ENCODE data around the gene LSP1. TPM values are rescaled to one million over a fixed set of nuclear protein-coding genes. Genes with fewer than 3 reads are reported as not detected.
"Not testable (repeated sequence)": the region's sequence is repeated elsewhere in the genome, so short reads cannot be mapped to it uniquely, and the experiment has no call there.

The LSP1 gene
- total RNA-seq, 1 donor from 2014 or later = not detected

DNA sequence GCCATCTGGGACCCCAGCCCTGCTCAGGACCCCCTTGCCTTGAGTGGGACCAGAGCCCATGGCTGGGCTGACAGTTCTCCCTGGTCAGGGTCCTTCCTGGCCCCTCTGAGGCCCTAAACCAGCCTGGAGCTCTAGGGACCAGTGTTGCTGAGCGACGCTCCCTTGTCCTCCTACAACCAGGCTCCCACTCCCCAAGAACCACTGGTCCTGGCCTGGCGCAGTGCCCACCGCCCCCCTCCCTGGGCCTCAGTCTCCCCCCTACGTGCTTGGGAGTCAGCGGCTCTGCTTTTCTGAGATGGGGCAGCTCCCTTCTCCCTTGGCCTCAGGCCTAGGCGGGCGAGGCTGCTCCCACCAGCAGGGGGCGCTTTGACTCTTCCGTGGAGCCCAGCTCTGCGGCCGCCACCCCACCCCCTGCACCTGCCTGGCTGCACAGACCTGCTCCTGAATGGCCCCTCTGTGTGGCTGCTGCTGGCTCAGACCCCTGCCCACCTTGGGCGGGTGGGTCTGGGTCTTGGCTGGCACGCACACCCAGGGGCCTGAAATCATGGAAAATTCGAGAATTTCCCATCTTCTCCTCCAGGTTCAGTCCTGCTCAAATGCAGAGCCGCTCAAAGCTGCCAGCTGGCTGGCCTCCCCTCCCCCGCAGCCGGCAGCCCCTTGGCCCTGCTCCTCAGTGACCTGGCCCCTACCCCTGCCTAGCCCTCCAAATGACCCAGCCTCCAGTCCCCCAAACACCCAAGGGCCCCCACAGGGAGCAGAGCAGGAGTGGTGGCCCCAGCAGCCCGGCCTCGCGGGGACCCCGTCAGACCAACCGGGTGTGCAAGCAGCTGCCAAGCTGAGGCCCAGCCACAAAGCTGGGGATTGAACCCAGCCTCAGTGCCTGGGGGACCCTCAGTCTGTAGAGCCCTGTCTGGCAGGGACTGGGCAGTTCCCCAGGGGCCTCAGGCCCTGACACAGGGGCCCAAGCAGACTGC, 29.7 kb downstream of the LSP1 start:
- no peak overlapping the region for H3K27ac Mint-ChIP-seq
- peaks cover 3% of the 10 kb centered on the region for H3K27me3 Mint-ChIP-seq
- H3K4me1 Mint-ChIP-seq (ENCODE audit: low read depth) = peaks cover 2% of the 10 kb centered on the region
- TF ChIP-seq, protein P1, sequence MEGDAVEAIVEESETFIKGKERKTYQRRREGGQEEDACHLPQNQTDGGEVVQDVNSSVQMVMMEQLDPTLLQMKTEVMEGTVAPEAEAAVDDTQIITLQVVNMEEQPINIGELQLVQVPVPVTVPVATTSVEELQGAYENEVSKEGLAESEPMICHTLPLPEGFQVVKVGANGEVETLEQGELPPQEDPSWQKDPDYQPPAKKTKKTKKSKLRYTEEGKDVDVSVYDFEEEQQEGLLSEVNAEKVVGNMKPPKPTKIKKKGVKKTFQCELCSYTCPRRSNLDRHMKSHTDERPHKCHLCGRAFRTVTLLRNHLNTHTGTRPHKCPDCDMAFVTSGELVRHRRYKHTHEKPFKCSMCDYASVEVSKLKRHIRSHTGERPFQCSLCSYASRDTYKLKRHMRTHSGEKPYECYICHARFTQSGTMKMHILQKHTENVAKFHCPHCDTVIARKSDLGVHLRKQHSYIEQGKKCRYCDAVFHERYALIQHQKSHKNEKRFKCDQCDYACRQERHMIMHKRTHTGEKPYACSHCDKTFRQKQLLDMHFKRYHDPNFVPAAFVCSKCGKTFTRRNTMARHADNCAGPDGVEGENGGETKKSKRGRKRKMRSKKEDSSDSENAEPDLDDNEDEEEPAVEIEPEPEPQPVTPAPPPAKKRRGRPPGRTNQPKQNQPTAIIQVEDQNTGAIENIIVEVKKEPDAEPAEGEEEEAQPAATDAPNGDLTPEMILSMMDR (IDR thresholded peaks at IDR 0.05; ENCODE audit: unreplicated experiment) = peak; percentile 96
- no peaks in the 10 kb centered on the region for H3K9me3 Mint-ChIP-seq (ENCODE audit: low read depth)
- DNase-seq (ENCODE audit: low spot score, unreplicated experiment) = peak; percentile 78
- no peaks in the 10 kb centered on the region for H3K36me3 Mint-ChIP-seq (ENCODE audit: insufficient read depth)
- H3K4me3 Mint-ChIP-seq (ENCODE audit: low read depth) = no peak overlapping the region

DNA sequence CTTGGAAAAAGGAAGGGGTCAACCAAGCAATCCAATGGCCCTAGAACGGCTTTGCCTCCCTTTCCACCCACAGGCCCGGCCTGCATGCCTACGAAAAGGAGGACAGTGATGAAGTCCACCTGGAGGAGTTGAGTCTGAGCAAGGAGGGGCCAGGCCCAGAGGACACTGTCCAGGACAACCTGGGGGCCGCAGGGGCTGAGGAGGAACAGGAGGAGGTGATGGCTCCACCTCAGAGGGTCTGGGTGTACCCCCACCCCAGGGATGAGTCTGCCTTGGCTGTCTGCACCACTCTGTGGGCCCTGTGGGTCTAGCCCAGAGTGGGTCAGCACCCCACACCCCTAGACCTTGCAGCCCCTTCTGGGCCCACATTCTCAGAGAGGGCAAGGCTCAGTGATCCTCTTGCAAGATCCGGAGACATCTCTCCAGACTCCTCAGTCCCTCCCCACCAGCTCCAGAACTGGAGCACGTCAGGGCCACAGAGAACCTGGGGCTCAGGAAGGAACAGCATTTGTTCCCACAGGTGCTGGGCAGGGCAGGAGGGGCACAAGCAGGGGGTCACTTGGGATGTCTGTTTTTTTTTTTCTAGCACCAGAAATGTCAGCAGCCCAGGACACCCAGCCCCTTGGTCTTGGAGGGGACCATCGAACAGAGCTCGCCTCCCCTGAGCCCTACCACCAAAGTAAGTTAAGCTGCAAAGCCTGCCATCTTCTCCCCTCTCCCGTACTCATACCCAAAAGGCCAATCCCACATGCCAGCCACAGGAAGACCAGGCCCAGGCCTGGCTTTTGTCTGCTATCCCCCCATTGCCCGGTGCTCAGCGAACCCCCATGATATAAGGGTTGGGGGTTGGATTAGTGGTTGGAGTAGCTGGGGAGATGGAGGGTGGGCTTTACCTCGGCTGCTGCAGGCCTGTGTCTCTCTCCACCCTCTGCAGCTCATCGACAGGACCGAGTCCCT, 30.7 kb downstream of the LSP1 start:
- H3K36me3 Mint-ChIP-seq (ENCODE audit: insufficient read depth) = no peaks in the 10 kb centered on the region
- H3K27me3 Mint-ChIP-seq = peaks cover 9% of the 10 kb centered on the region
- no peak overlapping the region for H3K4me3 Mint-ChIP-seq (ENCODE audit: low read depth)
- H3K4me1 Mint-ChIP-seq (ENCODE audit: low read depth) = peaks cover 2% of the 10 kb centered on the region
- TF ChIP-seq, protein P1 (IDR thresholded peaks at IDR 0.05; ENCODE audit: unreplicated experiment) = no peak
- H3K27ac Mint-ChIP-seq = no peak overlapping the region
- no peaks in the 10 kb centered on the region for H3K9me3 Mint-ChIP-seq (ENCODE audit: low read depth)
- no peak for DNase-seq (ENCODE audit: low spot score, unreplicated experiment)

DNA sequence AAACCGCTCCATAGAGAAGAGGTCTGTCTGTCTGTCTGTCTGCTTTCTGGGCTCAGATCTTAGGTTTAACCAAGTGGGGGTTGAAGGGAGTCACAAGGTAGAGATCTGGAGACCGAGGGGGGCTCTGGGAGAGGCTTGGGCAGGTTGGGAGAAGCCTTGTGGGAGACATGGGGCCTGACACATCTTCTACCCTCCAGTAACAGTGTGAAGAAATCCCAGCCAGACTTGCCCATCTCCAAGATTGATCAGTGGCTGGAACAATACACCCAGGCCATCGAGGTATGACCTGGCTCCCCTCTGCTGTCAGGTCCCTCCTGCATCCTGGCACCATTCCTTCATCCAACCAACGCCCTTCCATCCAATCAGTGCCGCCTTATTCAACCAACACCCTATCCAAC, 31.4 kb downstream of the LSP1 start:
- TF ChIP-seq, protein P1 (IDR thresholded peaks at IDR 0.05; ENCODE audit: unreplicated experiment) = no peak
- no peak overlapping the region for H3K27ac Mint-ChIP-seq
- no peaks in the 10 kb centered on the region for H3K9me3 Mint-ChIP-seq (ENCODE audit: low read depth)
- DNase-seq (ENCODE audit: low spot score, unreplicated experiment) = no peak
- H3K27me3 Mint-ChIP-seq = peaks cover 12% of the 10 kb centered on the region
- no peaks in the 10 kb centered on the region for H3K36me3 Mint-ChIP-seq (ENCODE audit: insufficient read depth)
- no peak overlapping the region for H3K4me3 Mint-ChIP-seq (ENCODE audit: low read depth)
- H3K4me1 Mint-ChIP-seq (ENCODE audit: low read depth) = peaks cover 2% of the 10 kb centered on the region

DNA sequence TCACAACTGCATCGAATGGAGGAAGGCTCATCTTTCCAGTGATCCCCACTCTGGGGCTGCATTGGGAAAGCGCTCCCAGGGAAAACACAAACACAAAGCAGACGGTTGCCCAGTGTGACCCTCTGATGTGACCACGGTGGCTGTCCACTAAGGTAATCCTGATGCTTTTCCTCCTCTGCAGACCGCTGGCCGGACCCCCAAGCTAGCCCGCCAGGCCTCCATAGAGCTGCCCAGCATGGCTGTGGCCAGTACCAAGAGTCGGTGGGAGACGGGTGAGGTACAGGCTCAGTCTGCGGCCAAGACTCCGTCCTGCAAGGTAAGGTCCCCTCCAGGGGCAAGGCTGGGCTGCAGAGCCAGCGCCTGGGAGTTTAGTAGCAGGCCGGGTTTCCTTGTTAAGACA, 33.7 kb downstream of the LSP1 start:
- H3K36me3 Mint-ChIP-seq (ENCODE audit: insufficient read depth); DNase-seq (ENCODE audit: low spot score, unreplicated experiment); H3K9me3 Mint-ChIP-seq (ENCODE audit: low read depth); H3K4me3 Mint-ChIP-seq (ENCODE audit: low read depth); H3K4me1 Mint-ChIP-seq (ENCODE audit: low read depth); H3K27ac Mint-ChIP-seq: not testable (repeated sequence)
- peaks cover 12% of the 10 kb centered on the region for H3K27me3 Mint-ChIP-seq

DNA sequence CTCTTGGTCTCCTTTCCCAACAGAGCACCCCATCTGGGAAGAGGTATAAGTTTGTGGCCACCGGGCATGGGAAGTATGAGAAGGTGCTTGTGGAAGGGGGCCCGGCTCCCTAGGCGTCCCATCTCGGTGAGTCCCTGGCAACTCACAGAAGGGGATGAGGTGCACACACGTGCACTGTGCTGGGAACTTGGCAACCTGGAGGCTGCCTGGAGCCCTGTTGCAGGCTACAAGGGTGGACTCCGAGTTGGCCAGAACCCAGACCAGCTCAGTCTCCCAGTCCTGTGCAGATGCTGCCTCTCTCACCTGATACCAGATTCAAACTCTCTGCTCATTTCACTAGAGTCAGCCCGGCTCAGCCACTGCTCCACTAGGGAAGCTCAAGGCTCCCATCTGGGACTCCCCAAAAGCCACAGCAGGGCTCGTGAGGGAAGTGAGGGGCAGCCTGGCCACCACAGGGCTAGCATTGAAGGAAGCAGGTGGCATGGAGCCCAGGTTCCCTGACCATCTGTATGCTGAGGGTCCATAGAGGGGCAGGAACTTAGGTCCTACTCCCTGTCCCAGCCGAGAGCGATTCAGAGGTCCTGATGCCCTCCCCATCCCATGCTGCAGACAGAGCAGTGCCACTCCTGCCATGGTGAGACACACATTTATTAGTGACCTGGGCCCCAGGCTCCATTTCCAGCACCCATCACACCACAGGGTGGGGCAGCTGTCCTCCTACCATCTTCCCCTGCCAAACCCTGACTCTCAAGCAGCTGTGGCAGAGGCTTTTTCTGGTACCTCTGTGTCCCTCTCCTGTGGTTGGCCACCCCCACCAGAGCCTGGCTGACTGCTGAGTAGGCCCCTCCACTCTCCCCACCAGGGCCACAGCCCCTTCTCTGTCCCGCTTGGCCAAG, 34.8 kb downstream of the LSP1 start:
- DNase-seq (ENCODE audit: low spot score, unreplicated experiment) = no peak
- H3K36me3 Mint-ChIP-seq (ENCODE audit: insufficient read depth) = no peaks in the 10 kb centered on the region

More for the DNA sequence above, 34.8 kb downstream of the LSP1 start:
- H3K9me3 Mint-ChIP-seq (ENCODE audit: low read depth) = no peaks in the 10 kb centered on the region
- peaks cover 2% of the 10 kb centered on the region for H3K4me1 Mint-ChIP-seq (ENCODE audit: low read depth)
- no peak overlapping the region for H3K27ac Mint-ChIP-seq
- no peak overlapping the region for H3K4me3 Mint-ChIP-seq (ENCODE audit: low read depth)
- peaks cover 14% of the 10 kb centered on the region for H3K27me3 Mint-ChIP-seq
- TF ChIP-seq, protein P1 (IDR thresholded peaks at IDR 0.05; ENCODE audit: unreplicated experiment) = no peak

Data from progenitor cell of endocrine pancreas (in vitro differentiated cells).